MG63 (cell line): Measurements from ENCODE around the gene APBB1. TPM values are rescaled to one million over a fixed set of nuclear protein-coding genes. Genes with fewer than 3 reads are reported as not detected.
"Not testable (repeated sequence)": the region's sequence is repeated elsewhere in the genome, so short reads cannot be mapped to it uniquely, and the experiment has no call there.

Experiments used
- DNase-seq: peaks from one replicate; pipeline ENCODE4 v3.0.0-alpha.2; 2020
- H3K27me3 ChIP-seq: fragments of 250-450 bp; sonication (Bioruptor Pico); 2 replicates; pipeline ENCODE4 v1.5.1; 2020; ENCODE audit warnings: mild to moderate bottlenecking, moderate library complexity
- H3K36me3 ChIP-seq: fragments of 250-450 bp; sonication (Bioruptor Pico); 2 replicates; pipeline ENCODE4 v1.5.1; 2020; ENCODE audit warnings: mild to moderate bottlenecking, moderate library complexity
- H3K4me3 ChIP-seq: fragments of 250-450 bp; sonication (Bioruptor Pico); 2 replicates; pipeline ENCODE4 v1.5.1; 2020; ENCODE audit warnings: mild to moderate bottlenecking, moderate library complexity
- H3K9me3 ChIP-seq: fragments of 250-450 bp; sonication (Bioruptor Pico); 2 replicates; pipeline ENCODE4 v1.5.1; 2020; ENCODE audit warnings: mild to moderate bottlenecking, moderate library complexity
- total RNA-seq: library from RNA; depleted of rRNA; stranded (reverse); fragments of >200 nt; shearing (Covaris generic); gene quantifications from 2 replicates; pipeline ENCODE4 v1.2.3, GENCODE V29; 2014; ENCODE audit warnings: low replicate concordance

APBB1 gene
- total RNA-seq, 1 experiment from 2014 or later, result 21.1 TPM

GRCh38 chr11:6402561-6402981 lies 16.3 kb downstream of the APBB1 start:
- H3K4me3 ChIP-seq, result no peak overlapping the region
- H3K36me3 ChIP-seq, result no peaks in the 10 kb centered on the region
- H3K27me3 ChIP-seq, result no peaks in the 10 kb centered on the region
- no peak for DNase-seq
- no peaks in the 10 kb centered on the region for H3K9me3 ChIP-seq

DNA sequence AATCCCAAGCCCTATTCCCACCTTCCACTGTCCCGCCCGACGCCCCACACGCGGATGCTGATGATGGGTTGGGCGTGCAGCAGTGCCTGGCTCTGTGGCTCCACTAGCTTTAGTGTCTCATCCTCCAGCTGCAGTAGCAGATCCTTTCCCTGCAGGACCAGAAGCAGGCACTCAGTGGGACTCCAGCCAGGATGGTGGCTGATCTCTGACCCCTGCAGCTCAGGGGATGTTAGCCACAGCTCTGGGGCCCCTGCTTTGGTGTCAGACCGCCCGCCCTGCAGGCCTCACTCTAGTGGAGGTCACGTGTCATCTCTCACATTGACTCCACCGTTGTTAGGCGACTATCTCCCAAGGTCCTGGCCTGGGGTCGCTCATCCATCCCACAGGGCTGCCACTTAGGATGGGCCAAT lies 16.8 kb downstream of the APBB1 start:
- Histone ChIP-seq H3K9me3 (no peaks in the 10 kb centered on the region), H3K27me3 (no peaks in the 10 kb centered on the region), H3K4me3 (no peak overlapping the region), H3K36me3 (no peaks in the 10 kb centered on the region)
- DNase-seq, result no peak

- no peaks in the 10 kb centered on the region for H3K9me3 ChIP-seq
- no peak for DNase-seq
- no peaks in the 10 kb centered on the region for H3K36me3 ChIP-seq
- H3K4me3 ChIP-seq, result no peak overlapping the region
- no peaks in the 10 kb centered on the region for H3K27me3 ChIP-seq
Observed at GRCh38 chr11:6401464-6401863, 17.4 kb downstream of the APBB1 start.

DNA sequence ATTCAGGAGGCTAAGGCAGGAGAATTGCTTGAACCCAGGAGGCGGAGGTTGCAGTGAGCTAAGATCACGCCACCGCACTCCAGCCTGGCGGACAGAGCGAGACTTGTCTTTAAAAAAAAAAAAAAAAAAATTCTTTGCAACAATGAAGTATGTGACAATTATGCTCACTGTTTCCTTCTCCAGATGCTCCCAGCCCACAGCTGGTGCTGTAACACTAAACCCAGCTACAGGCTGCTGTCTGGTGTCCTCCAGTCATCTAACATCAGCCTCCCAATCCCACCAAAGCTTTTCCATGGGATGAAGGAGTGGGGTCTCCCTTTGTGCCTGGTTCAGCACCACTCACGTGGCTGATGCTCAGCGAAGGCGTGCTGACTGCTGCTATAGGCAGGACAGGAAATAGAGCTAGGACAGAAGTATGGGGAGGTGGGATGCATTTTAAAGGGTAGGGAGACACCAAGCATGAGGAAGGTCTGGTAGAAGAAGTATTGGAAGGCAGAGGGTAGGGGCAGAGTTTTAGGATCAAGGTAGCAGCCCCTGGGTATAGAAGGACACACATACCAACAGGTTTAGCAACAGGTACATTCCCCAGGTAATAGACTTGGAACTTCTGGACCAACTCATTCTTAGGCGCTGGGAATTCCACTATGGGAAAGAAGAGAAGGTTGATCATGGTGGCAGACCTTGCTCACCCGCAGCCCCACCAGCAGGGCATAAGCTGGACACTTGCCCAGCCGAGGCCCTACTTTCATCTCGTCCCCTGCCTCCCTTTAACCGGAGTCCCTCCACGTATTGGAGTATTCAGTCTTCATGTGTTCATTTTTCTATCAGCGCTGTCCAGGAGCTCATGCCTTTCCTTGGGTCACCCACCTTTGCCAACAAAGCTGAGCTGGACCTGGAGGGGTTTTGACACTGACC lies 18.2 kb downstream of the APBB1 start:
- H3K4me3 ChIP-seq, result no peak overlapping the region
- H3K9me3 ChIP-seq, result no peaks in the 10 kb centered on the region
- no peak for DNase-seq
- no peaks in the 10 kb centered on the region for H3K27me3 ChIP-seq
- H3K36me3 ChIP-seq, result no peaks in the 10 kb centered on the region

- H3K36me3 ChIP-seq, result no peaks in the 10 kb centered on the region; the same call in 1 of the 2 replicates
- no peak for DNase-seq
- H3K9me3 ChIP-seq, result no peaks in the 10 kb centered on the region
- H3K27me3 ChIP-seq, result no peaks in the 10 kb centered on the region
- no peak overlapping the region for H3K4me3 ChIP-seq
Observed at GRCh38 chr11:6397636-6398035, 21.3 kb downstream of the APBB1 start.

DNA sequence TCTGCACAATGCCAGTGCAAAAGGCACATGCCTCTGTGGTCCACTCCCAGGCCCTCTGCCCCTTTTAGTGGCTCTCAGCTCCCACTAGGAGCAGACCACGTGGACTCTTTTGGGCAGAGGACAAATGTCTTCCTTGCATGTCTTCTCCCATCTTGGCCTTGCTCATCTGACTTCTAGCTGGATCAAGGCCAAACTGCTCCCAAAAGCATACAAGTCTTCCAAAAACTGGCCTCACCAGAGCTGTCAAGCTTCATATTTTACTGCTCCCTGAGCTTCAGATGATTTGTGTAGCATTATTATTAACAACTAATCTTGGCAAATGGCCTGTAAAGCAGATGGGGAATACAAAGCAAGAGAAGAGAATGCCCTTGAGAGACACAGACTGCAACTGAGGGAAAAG lies 21.7 kb downstream of the APBB1 start:
- Histone ChIP-seq H3K9me3 (no peaks in the 10 kb centered on the region), H3K4me3 (no peak overlapping the region), H3K27me3 (no peaks in the 10 kb centered on the region), H3K36me3 (no peaks in the 10 kb centered on the region; the same call in 1 of the 2 replicates)
- no peak for DNase-seq

GRCh38 chr11:6395470-6396060 lies 23.3 kb downstream of the APBB1 start:
- Histone ChIP-seq H3K9me3 (no peaks in the 10 kb centered on the region), H3K27me3 (no peaks in the 10 kb centered on the region), H3K36me3 (no peaks in the 10 kb centered on the region; the same call in 1 of the 2 replicates), H3K4me3 (no peak overlapping the region)
- DNase-seq, result no peak

- H3K4me3 ChIP-seq, result no peak overlapping the region
- H3K36me3 ChIP-seq, result no peaks in the 10 kb centered on the region; the same call in 1 of the 2 replicates
- no peaks in the 10 kb centered on the region for H3K27me3 ChIP-seq
- no peak for DNase-seq
- H3K9me3 ChIP-seq, result no peaks in the 10 kb centered on the region
Observed at GRCh38 chr11:6393989-6394670, 24.8 kb downstream of the APBB1 start.

- not testable (repeated sequence) for H3K27me3 ChIP-seq, H3K36me3 ChIP-seq, H3K4me3 ChIP-seq, DNase-seq, H3K9me3 ChIP-seq
Observed at GRCh38 chr11:6392251-6392650, 26.6 kb downstream of the APBB1 start.

DNA sequence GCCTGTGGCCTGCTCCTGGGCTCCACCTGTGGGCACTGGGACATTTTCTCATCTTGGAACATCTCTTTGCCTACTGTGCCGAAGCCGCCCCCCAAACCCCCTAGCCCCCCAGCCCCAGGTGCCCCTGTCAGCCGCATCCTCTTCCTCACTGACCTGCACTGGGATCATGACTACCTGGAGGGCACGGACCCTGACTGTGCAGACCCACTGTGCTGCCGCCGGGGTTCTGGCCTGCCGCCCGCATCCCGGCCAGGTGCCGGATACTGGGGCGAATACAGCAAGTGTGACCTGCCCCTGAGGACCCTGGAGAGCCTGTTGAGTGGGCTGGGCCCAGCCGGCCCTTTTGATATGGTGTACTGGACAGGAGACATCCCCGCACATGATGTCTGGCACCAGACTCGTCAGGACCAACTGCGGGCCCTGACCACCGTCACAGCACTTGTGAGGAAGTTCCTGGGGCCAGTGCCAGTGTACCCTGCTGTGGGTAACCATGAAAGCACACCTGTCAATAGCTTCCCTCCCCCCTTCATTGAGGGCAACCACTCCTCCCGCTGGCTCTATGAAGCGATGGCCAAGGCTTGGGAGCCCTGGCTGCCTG lies 27.3 kb downstream of the APBB1 start:
- Histone ChIP-seq H3K36me3 (no peaks in the 10 kb centered on the region; the same call in 1 of the 2 replicates), H3K9me3 (no peaks in the 10 kb centered on the region), H3K4me3 (no peak overlapping the region), H3K27me3 (no peaks in the 10 kb centered on the region)
- no peak for DNase-seq

GRCh38 chr11:6390718-6391469 lies 28.0 kb downstream of the APBB1 start:
- Histone ChIP-seq H3K4me3 (peak overlapping the region; percentile 82), H3K9me3 (no peaks in the 10 kb centered on the region), H3K36me3 (no peaks in the 10 kb centered on the region; the same call in 1 of the 2 replicates), H3K27me3 (no peaks in the 10 kb centered on the region)
- DNase-seq, result no peak

DNA sequence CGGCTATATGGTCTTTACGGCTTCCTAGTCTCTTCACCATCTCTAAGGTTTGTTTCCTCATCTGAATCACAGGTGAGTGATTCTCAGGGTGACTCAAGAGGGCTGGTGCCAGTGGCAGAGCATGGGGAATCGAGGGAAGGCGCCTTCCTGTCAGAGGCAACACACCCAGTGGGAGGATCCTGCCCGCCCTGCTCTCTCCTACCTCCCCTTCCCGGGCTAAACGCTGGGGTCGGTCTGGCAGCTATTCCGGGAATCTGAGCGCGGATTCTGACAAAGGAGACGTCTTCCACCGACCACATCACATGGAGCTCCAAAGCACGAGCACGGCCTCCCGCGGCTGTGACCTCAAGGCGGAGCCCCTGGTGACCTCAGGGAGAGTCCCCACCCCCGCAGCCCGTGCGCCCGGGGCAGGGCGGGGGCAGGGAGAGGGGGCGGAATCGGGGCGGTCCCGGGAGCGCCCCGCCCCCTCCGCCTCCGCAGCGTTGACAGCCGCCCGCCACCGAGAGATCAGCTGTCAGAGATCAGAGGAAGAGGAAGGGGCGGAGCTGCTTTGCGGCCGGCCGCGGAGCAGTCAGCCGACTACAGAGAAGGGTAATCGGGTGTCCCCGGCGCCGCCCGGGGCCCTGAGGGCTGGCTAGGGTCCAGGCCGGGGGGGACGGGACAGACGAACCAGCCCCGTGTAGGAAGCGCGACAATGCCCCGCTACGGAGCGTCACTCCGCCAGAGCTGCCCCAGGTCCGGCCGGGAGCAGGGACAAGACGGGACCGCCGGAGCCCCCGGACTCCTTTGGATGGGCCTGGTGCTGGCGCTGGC lies 28.8 kb downstream of the APBB1 start, which contains the start of gene SMPD1:
TSS of gene SMPD1 (plus strand) at position 570 of the 813 bp plus-strand sequence. CDS start at position 695, 125 bp downstream.
- no peaks in the 10 kb centered on the region; the same call in 1 of the 2 replicates for H3K36me3 ChIP-seq
- H3K4me3 ChIP-seq, result peak within 1 kb of the TSS; percentile 82
- no peaks in the 10 kb centered on the region for H3K27me3 ChIP-seq
- DNase-seq, result peak; percentile 86
- no peaks in the 10 kb centered on the region for H3K9me3 ChIP-seq

GRCh38 chr11:6388748-6389147 lies 30.1 kb downstream of the APBB1 start:
- no peak for DNase-seq
- H3K36me3 ChIP-seq, result no peaks in the 10 kb centered on the region; the same call in 1 of the 2 replicates
- no peaks in the 10 kb centered on the region for H3K9me3 ChIP-seq
- no peak overlapping the region; the same call in 1 of the 2 replicates for H3K4me3 ChIP-seq
- no peaks in the 10 kb centered on the region for H3K27me3 ChIP-seq

DNA sequence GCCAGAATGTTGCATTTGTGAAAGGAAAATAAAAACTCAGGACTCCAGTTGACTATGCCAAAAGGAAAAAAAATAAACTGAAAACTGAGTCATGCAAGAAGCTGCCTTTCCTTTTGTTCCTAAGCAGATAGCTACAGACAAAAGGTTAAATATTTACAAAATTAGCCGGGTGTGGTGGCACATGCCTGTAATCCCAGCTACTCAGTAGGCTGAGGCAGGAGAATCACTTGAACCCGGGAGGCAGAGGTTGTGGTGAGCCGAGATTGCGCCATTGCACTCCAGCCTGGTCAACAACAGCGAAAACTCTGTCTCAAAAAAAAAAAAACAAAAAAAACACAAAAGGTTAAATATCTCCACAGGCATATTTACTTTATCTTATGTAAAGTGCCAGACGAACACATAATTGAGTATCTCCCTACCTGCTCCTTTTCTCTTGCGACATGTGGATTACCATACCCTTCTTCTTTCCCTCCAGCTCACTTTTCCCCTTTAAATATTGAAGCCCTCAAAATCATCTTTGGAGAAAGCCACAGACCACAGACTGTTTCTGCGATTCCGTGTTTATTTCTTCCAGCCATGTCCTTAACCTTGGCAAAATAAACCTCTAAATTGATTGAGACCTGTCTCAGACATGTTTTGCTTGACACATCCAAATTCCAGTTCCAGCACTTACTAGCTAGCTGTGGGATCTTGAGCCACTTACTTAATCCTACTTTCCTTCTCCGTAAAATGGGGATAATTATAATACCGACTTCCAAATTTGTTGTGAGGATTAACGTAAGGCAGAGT lies 30.9 kb downstream of the APBB1 start:
- DNase-seq, result peak; percentile 35
- H3K4me3 ChIP-seq, result no peak overlapping the region
- H3K27me3 ChIP-seq, result no peaks in the 10 kb centered on the region
- no peaks in the 10 kb centered on the region for H3K36me3 ChIP-seq
- no peaks in the 10 kb centered on the region for H3K9me3 ChIP-seq
